Brain microvascular endothelial cell (primary cell): ENCODE data around the gene COL25A1.

Experiments used
- DNase-seq: peaks from one replicate; pipeline ENCODE4 v3.0.0-alpha.2; 2020
- H3K27ac ChIP-seq: fragments of 250-450 bp; sonication (Bioruptor Pico); 2 replicates; pipeline ENCODE4 v1.5.1; 2020; ENCODE audit warnings: mild to moderate bottlenecking, moderate library complexity
- H3K27me3 ChIP-seq: fragments of 250-450 bp; sonication (Bioruptor Pico); replicated peaks from 2 replicates; pipeline ENCODE4 v1.5.1; 2020; ENCODE audit warnings: mild to moderate bottlenecking
- H3K36me3 ChIP-seq: fragments of 250-450 bp; sonication (Bioruptor Pico); replicated peaks from 2 replicates; pipeline ENCODE4 v1.5.1; 2020; ENCODE audit warnings: mild to moderate bottlenecking
- H3K4me3 ChIP-seq: 2 replicates; pipeline ENCODE4 v1.5.1; 2011; ENCODE audit warnings: low read depth, mild to moderate bottlenecking, control low read depth, low read length, moderate library complexity
- in situ Hi-C: cut with HindIII; loops from 2 replicates; pipeline ENCODE4 v1.10.0; 2017; ENCODE audit warnings: low sequenced_read_pairs, low pct_ligation_motif_present
- TF ChIP-seq, protein P1 (sequence below): IDR thresholded peaks from 2 replicates; pipeline ENCODE4 v1.5.1; 2011; ENCODE audit warnings: low read depth, mild to moderate bottlenecking, moderate library complexity, low read length, control low read depth, inconsistent platforms; ENCODE audit errors: missing control alignments

COL25A1 gene

DNA sequence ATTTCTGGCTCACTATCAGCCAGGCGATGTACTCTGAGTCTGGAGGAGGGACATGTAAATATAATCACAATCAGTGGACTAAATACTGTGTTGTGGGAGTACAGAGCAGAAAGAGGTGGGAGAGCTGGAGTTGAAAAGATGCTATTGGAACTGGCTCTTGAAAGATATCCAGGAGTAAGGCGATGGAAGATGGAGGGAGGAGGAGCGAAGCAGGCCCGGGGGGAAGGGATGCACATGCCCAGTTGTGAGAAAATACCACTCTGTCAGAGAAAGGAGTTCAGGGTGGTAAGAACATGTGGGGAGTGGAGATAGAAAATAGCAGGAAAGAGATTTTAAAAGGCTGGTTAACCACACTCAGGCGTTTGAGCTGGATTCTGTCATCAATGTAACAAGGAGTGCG is 322.7 kb downstream of the COL25A1 start:
- H3K27me3 ChIP-seq: no peaks in the 10 kb centered on the region
- TF ChIP-seq, protein P1, sequence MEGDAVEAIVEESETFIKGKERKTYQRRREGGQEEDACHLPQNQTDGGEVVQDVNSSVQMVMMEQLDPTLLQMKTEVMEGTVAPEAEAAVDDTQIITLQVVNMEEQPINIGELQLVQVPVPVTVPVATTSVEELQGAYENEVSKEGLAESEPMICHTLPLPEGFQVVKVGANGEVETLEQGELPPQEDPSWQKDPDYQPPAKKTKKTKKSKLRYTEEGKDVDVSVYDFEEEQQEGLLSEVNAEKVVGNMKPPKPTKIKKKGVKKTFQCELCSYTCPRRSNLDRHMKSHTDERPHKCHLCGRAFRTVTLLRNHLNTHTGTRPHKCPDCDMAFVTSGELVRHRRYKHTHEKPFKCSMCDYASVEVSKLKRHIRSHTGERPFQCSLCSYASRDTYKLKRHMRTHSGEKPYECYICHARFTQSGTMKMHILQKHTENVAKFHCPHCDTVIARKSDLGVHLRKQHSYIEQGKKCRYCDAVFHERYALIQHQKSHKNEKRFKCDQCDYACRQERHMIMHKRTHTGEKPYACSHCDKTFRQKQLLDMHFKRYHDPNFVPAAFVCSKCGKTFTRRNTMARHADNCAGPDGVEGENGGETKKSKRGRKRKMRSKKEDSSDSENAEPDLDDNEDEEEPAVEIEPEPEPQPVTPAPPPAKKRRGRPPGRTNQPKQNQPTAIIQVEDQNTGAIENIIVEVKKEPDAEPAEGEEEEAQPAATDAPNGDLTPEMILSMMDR: no peak
- no peak overlapping the region for H3K27ac ChIP-seq
- DNase-seq: no peak
- no peak overlapping the region for H3K4me3 ChIP-seq
- H3K36me3 ChIP-seq: no peaks in the 10 kb centered on the region
- in situ Hi-C loops: no loop called here

DNA sequence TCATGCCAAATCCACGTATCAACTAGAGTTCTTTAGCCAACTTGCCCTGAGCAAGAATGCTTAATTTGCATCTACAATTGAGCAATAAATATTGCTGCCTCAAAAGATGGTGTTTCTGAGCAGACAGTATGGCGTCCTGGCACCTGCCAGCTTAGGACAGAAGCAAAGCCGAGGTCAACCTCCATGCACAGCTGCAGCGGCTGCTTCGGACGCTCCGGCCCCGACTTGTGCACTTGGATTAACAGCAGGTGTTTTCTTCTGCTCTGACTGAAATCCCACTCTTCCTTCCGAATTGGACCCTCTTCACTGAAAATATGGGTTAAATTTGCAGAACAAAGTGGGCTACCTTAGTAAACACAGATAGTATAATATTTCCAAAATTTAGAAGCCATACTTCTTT is 324.4 kb downstream of the COL25A1 start:
- Histone ChIP-seq H3K4me3 (no peak overlapping the region), H3K36me3 (no peaks in the 10 kb centered on the region), H3K27me3 (no peaks in the 10 kb centered on the region), H3K27ac (no peak overlapping the region)
- TF ChIP-seq, protein P1: no peak
- in situ Hi-C loops: no loop called here
- no peak for DNase-seq

DNA sequence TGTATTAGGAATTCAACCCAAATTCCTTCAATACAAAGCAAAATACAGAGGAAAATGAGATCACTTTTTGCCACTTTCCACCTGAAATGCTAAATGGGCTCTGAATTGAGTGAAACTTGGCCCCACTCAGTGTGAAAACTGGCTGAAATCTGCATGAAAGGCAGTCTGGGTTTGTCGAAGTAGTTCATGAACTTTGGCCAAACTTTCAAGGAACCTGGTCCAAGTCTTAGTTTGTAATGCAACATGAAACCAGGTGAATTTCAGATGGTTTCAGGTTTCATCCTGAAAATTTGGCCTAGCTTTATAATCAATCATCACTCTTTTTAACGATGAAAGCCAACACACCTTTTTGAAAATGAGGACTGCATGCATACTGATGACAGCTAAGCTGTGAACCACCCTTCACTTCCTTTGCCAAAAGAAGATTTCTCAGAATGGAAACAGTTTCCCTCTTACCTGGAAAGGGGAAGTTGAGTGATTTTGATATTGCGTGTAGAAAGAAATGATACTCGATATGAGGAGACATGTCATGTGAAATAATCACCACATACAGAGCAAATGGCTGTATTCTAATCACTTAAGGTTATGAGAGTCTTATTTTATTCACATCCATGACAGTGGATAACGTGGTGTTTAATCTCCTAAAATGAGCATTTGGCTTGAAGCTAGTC is 329.7 kb downstream of the COL25A1 start:
- Histone ChIP-seq H3K27me3 (no peaks in the 10 kb centered on the region), H3K27ac (no peak overlapping the region), H3K36me3 (no peaks in the 10 kb centered on the region), H3K4me3 (no peak overlapping the region)
- TF ChIP-seq, protein P1: no peak
- in situ Hi-C loops: no loop called here
- no peak for DNase-seq

DNA sequence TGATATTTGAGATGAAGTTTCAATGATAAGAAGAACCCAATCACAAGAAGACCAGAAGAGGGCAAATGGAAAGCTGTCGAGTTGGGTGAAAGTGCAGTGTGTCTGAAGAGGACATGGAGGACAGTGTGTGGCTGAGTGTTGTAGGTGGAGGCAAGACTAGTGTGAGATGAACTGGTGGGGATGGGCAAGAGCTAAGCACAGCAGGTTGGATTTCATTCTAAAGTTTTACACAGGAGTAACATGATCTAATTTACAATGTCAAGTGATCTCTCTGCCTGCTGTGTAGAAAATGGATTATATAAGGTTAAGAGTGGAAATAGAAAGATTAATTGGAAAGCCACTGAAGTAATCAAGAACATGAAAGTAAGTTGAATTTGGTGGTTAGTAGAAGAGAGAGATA is 331.0 kb downstream of the COL25A1 start:
- Histone ChIP-seq H3K27ac (no peak overlapping the region), H3K36me3 (no peaks in the 10 kb centered on the region), H3K4me3 (no peak overlapping the region), H3K27me3 (no peaks in the 10 kb centered on the region)
- in situ Hi-C loops: no loop called here
- TF ChIP-seq, protein P1: no peak
- no peak for DNase-seq

DNA sequence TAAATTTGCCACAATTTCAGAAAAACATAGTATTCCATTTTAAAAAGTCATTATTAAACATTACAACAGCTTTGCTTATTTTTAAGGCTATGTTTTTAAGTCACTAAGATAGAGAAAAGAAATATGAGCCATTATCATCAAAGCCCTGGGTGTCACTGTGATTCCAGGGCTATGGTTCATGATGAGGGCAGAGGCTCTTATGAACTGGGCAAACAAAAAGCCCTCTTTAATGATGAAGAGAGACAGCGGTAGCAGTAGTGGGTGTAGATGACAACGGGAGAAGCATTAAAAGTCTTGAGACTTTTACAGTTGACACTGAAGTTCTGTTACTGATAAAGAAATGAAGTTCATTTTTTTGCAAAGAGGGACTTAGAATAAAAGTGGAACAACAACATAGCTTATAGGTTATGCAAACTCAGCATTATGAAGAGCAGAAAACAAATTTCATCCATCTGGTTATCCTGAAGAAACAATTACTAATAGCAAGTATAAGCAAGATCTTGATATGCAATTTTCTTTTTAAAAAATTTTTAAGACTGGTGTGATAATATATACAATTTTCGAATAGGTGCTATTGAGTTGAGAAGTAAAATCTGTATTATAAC is 336.9 kb downstream of the COL25A1 start:
- Histone ChIP-seq H3K27ac (no peak overlapping the region), H3K36me3 (no peaks in the 10 kb centered on the region), H3K4me3 (no peak overlapping the region), H3K27me3 (no peaks in the 10 kb centered on the region)
- in situ Hi-C loops: no loop called here
- no peak for DNase-seq
- TF ChIP-seq, protein P1: no peak

DNA sequence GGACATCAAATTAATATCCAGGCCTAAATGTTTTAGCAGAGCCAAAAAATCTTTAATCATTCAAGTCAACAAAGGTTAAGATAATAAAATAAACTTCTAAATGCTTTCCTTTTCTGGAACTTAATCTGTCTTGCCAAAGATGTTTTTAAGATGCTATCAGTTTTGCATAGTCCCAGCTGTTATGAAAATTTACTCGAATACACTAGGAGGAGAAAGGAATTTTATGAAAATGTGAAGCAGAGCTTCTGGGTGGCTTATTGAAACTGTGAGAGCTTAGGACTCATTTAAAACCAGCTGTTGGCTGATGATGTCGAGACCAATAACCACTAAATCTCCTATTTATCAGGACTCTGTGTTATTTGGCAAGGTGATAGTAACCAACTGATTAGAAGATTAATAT is 337.4 kb downstream of the COL25A1 start:
- Histone ChIP-seq H3K27me3 (no peaks in the 10 kb centered on the region), H3K27ac (no peak overlapping the region), H3K4me3 (no peak overlapping the region), H3K36me3 (no peaks in the 10 kb centered on the region)
- in situ Hi-C loops: no loop called here
- DNase-seq: no peak
- TF ChIP-seq, protein P1: no peak
